ENCODE measurements around the gene BAAT.
"Not testable (repeated sequence)": the region's sequence is repeated elsewhere in the genome, so short reads cannot be mapped to it uniquely, and the experiment has no call there.

BAAT gene

DNA sequence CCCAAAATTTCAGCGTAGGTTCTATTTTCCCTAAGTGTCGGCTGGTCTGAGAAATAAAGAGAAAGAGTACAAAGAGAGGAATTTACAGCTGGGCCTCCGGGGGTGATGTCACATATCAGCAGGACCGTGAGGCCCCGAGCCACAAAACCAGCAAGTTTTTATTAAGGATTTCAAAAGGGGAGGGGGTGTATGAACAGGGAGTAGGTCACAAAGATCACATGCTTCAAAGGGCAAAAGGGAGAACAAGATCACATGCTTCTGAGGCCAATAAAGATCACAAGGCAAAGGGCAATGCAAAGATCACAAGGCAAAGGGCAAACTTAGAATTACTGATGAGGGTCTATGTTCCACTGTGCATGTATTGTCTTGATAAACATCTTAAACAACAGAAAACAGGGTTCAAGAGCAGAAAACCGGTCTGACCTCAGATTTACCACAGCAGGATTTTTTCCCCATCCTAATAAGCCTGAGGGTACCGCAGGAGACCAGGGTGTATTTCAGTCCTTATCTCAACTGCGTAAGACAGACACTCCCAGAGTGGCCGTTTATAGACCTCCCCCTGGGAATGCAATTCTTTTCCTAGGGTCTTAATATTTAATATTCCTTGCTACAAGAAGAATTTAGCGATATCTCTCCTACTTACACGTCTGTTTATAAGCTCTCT lies at the start of gene BAAT:
Gene BAAT (minus strand): TSS at position 134 of the 664 bp plus-strand sequence. CDS start 13,602 bp downstream, outside the sequence.
- not testable (repeated sequence) for H3K36me3 ChIP-seq (ENCODE audit: control insufficient read depth, insufficient read depth, low read length); H3K9ac ChIP-seq (ENCODE audit: low read length)

GRCh38 chr9:101433229-101433628 lies 48.4 kb upstream of the BAAT start:
- peaks cover 41% of the 10 kb centered on the region for H3K4me1 ChIP-seq (ENCODE audit: control insufficient read depth, insufficient read depth, low read length)
- no peak overlapping the region for H3K4me3 ChIP-seq (ENCODE audit: low read length)
- H3K36me3 ChIP-seq (ENCODE audit: control insufficient read depth, insufficient read depth, low read length) = no peaks in the 10 kb centered on the region
- H3K27me3 ChIP-seq (ENCODE audit: control insufficient read depth, insufficient read depth, low read length) = no peaks in the 10 kb centered on the region
- H3K9ac ChIP-seq (ENCODE audit: low read length) = no peak overlapping the region
- H3K9me3 ChIP-seq (ENCODE audit: control insufficient read depth, low read length) = no peaks in the 10 kb centered on the region

More for the DNA sequence above, at the start of gene BAAT:
- H3K4me3 ChIP-seq (ENCODE audit: low read length); H3K27me3 ChIP-seq (ENCODE audit: control insufficient read depth, insufficient read depth, low read length); H3K9me3 ChIP-seq (ENCODE audit: control insufficient read depth, low read length); H3K4me1 ChIP-seq (ENCODE audit: control insufficient read depth, insufficient read depth, low read length): not testable (repeated sequence)

DNA sequence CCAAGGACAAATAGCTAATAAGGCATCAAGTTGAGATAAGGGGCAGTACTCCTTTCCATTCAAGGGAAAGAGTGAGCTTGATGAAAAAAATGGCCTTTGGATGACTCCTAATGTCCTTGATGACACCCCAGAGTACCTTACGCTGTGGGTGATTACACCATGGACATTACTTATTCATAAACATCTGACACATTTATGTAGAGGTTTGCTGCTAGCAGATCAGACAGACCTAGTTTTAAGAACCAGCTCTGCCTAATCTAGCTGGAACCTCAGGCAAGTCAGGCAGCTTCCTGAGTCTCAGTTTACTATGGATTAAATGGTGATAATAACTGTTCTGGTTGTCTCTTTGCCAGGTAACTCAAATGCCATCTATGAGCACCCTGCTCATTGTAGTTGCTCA lies 47.9 kb upstream of the BAAT start:
- Histone ChIP-seq H3K9ac (ENCODE audit: low read length) (no peak overlapping the region), H3K27me3 (ENCODE audit: control insufficient read depth, insufficient read depth, low read length) (no peaks in the 10 kb centered on the region), H3K4me1 (ENCODE audit: control insufficient read depth, insufficient read depth, low read length) (peaks cover 41% of the 10 kb centered on the region)

DNA sequence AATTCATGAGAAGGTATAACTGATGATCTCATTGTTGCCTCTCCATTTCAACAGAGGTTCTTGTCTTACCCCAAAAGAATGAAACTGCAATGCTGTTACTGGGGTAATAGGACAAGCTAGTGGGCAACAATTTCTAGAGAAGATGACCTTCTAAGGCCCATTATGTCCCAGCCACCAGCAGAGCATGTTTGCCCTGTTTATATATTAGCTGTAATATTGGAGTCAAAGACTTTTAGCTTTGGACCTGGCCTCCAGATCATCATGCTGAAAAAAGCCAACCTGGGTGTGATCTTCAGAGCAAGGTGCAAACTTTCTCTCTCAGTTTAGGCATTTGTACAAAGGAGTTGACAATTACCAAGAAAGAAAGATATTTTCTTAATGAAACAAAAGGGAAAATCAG lies 47.4 kb upstream of the BAAT start:
- Histone ChIP-seq H3K9me3 (ENCODE audit: control insufficient read depth, low read length) (no peaks in the 10 kb centered on the region), H3K36me3 (ENCODE audit: control insufficient read depth, insufficient read depth, low read length) (no peaks in the 10 kb centered on the region), H3K4me1 (ENCODE audit: control insufficient read depth, insufficient read depth, low read length) (peaks cover 41% of the 10 kb centered on the region), H3K4me3 (ENCODE audit: low read length) (no peak overlapping the region), H3K27me3 (ENCODE audit: control insufficient read depth, insufficient read depth, low read length) (no peaks in the 10 kb centered on the region), H3K9ac (ENCODE audit: low read length) (no peak overlapping the region)

More for the DNA sequence above, 47.9 kb upstream of the BAAT start:
- Histone ChIP-seq H3K36me3 (ENCODE audit: control insufficient read depth, insufficient read depth, low read length) (no peaks in the 10 kb centered on the region), H3K9me3 (ENCODE audit: control insufficient read depth, low read length) (no peaks in the 10 kb centered on the region), H3K4me3 (ENCODE audit: low read length) (no peak overlapping the region)

- no peaks in the 10 kb centered on the region for H3K9me3 ChIP-seq (ENCODE audit: control insufficient read depth, low read length)
- peaks cover 31% of the 10 kb centered on the region for H3K4me1 ChIP-seq (ENCODE audit: control insufficient read depth, insufficient read depth, low read length)
- no peaks in the 10 kb centered on the region for H3K27me3 ChIP-seq (ENCODE audit: control insufficient read depth, insufficient read depth, low read length)
- no peak overlapping the region for H3K4me3 ChIP-seq (ENCODE audit: low read length)
- no peaks in the 10 kb centered on the region for H3K36me3 ChIP-seq (ENCODE audit: control insufficient read depth, insufficient read depth, low read length)
- H3K9ac ChIP-seq (ENCODE audit: low read length) = no peak overlapping the region
Measured at GRCh38 chr9:101429736-101430135, 44.9 kb upstream of the BAAT start.

DNA sequence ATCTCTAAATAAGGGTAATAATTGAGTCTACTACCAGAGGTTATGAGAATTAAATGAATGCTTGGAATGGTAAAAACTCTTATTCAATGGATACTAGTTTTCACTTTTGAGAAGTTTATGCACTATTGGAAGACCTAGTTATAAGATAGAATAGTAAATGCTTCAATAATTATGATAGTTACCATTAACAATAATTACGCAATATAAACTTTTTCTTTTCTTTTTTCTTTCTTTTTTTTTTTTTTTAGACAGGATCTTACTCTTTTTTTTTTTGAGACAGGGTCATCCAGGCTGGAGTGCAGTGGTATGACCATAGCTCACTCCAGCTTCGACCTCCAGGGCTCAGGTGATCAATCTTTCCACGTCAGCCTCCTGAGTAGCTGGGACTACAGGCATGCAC lies 44.1 kb upstream of the BAAT start:
- Histone ChIP-seq H3K4me3 (ENCODE audit: low read length) (no peak overlapping the region), H3K36me3 (ENCODE audit: control insufficient read depth, insufficient read depth, low read length) (no peaks in the 10 kb centered on the region), H3K9me3 (ENCODE audit: control insufficient read depth, low read length) (no peaks in the 10 kb centered on the region), H3K27me3 (ENCODE audit: control insufficient read depth, insufficient read depth, low read length) (no peaks in the 10 kb centered on the region), H3K9ac (ENCODE audit: low read length) (no peak overlapping the region), H3K4me1 (ENCODE audit: control insufficient read depth, insufficient read depth, low read length) (peaks cover 27% of the 10 kb centered on the region)

DNA sequence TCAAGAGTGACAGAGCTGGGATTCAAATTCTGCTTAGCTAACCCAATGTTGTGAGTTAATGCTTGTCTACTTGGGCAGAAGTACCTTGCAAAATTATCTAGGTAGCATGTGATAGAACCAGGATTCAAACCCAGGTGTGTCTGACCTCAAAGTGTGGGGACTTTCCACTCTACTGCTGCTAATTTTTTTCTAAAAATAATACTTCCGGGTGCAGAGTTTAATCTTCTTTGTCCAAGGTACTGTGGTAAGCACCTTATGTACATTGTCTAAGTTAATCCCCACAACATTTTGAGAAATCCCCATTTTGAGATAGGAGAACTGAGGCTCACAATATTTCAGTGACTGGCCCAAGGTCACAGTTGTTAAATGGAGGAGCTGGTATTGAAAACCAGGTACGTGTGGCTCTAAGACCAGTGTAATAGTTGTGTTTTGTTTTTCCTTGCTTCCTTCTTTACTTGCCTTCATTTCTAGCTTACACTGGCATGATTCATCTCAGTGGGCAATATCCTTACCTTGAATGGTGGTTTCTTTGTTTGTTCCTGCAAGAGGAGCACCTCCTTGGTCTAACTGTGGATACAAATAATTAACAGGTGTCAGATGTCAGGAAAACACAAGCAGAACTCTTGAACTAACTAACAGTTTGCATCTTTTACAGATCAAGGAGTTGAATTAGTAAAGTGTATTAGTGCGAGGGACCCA lies 43.3 kb upstream of the BAAT start:
- H3K4me1 ChIP-seq (ENCODE audit: control insufficient read depth, insufficient read depth, low read length) = peaks cover 27% of the 10 kb centered on the region
- H3K4me3 ChIP-seq (ENCODE audit: low read length) = no peak overlapping the region
- no peak overlapping the region for H3K9ac ChIP-seq (ENCODE audit: low read length)
- H3K27me3 ChIP-seq (ENCODE audit: control insufficient read depth, insufficient read depth, low read length) = no peaks in the 10 kb centered on the region
- H3K36me3 ChIP-seq (ENCODE audit: control insufficient read depth, insufficient read depth, low read length) = no peaks in the 10 kb centered on the region
- H3K9me3 ChIP-seq (ENCODE audit: control insufficient read depth, low read length) = no peaks in the 10 kb centered on the region

GRCh38 chr9:101427358-101427757 lies 42.6 kb upstream of the BAAT start:
- peaks cover 22% of the 10 kb centered on the region for H3K4me1 ChIP-seq (ENCODE audit: control insufficient read depth, insufficient read depth, low read length)
- no peaks in the 10 kb centered on the region for H3K27me3 ChIP-seq (ENCODE audit: control insufficient read depth, insufficient read depth, low read length)
- H3K9ac ChIP-seq (ENCODE audit: low read length) = no peak overlapping the region
- H3K4me3 ChIP-seq (ENCODE audit: low read length) = no peak overlapping the region
- H3K9me3 ChIP-seq (ENCODE audit: control insufficient read depth, low read length) = no peaks in the 10 kb centered on the region
- no peaks in the 10 kb centered on the region for H3K36me3 ChIP-seq (ENCODE audit: control insufficient read depth, insufficient read depth, low read length)

DNA sequence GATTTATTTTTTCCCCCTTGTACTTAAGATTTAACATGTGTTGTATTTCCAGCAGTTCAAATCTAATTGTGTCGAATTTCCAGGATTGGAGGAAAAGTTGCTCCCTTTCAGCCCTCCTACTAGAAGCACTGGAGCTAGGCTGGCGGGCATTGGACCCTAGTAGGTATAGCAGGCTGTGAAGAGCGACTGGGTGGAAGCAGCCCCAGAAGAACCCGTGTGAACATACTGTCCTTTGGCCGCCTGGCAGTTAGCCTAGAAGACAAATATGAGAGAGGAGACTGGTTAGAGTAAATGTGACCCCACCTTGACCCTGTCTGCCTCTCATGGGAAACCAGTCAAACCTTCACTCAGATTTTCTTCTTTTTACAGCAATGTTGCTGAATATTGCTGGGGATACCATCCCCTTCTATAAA lies 36.9 kb upstream of the BAAT start:
- Histone ChIP-seq H3K4me3 (ENCODE audit: low read length) (no peak overlapping the region), H3K36me3 (ENCODE audit: control insufficient read depth, insufficient read depth, low read length) (no peaks in the 10 kb centered on the region), H3K9me3 (ENCODE audit: control insufficient read depth, low read length) (no peaks in the 10 kb centered on the region), H3K4me1 (ENCODE audit: control insufficient read depth, insufficient read depth, low read length) (peaks cover 10% of the 10 kb centered on the region), H3K27me3 (ENCODE audit: control insufficient read depth, insufficient read depth, low read length) (no peaks in the 10 kb centered on the region), H3K9ac (ENCODE audit: low read length) (no peak overlapping the region)

DNA sequence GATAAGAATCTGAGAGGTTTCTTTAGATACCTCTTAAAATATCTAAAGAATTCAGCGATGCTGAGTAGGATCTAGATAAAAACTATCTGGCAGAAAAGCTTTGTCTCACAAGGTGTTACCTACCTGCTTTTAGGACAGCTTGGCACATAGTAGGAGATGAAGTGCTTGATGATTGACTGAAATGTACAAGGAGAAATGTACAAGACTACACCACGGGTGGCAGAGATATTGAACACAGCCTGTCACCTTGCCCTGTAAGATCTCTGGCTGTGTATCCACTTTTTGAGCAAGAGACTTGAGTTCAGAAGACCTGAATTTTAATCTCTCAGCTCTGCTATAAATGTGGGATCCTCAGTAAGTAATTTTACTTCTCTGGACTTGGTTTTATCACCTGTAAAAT lies 35.1 kb upstream of the BAAT start:
- Histone ChIP-seq H3K36me3 (ENCODE audit: control insufficient read depth, insufficient read depth, low read length) (no peaks in the 10 kb centered on the region), H3K9me3 (ENCODE audit: control insufficient read depth, low read length) (no peaks in the 10 kb centered on the region)

DNA sequence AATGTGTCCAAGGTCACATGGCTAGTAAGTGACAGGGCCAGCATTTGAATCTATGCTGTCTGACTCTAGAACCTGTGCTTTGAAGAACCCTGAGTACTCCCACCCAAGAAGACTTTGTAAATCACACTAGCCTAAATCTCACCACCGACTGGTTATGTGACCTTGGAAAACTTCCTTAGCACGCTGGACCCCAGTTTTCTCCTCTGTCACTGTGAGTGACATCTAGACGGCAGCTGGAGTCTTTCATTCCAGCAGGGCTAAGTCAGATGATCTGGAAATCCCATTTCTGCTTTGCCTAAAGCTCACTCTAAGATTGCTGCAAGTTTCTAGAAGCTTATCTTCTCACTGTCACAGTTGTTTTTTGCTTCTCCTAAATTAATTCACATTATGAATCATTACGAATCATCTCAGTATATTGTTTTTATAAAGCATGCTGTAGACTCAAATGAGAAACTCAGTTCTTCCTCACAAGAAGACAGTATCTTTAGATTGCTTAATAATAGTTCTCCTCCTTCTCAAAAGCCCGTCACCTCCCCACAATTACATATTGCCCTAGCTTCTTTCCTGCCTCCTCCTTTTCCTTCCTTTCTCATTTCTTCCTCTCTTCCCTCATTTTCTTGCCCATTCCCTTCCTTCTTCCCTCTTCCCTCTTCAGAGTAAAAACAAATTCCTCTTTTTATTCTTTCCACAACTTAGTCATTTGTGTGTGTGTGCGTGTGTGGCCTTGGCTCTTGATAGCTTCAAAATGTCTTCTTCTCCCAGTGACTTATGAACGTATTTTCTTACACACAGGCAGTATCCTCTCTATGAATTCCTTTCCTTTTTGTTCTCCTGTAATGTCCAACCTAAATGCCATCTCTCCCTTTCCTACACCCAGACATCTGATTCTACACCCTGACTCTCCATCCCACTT lies 34.0 kb upstream of the BAAT start:
- H3K36me3 ChIP-seq (ENCODE audit: control insufficient read depth, insufficient read depth, low read length) = no peaks in the 10 kb centered on the region
- no peaks in the 10 kb centered on the region for H3K9me3 ChIP-seq (ENCODE audit: control insufficient read depth, low read length)
- peaks cover 10% of the 10 kb centered on the region for H3K4me1 ChIP-seq (ENCODE audit: control insufficient read depth, insufficient read depth, low read length)
- H3K9ac ChIP-seq (ENCODE audit: low read length) = no peak overlapping the region
- H3K4me3 ChIP-seq (ENCODE audit: low read length) = no peak overlapping the region
- H3K27me3 ChIP-seq (ENCODE audit: control insufficient read depth, insufficient read depth, low read length) = no peaks in the 10 kb centered on the region

More for the DNA sequence above, 35.1 kb upstream of the BAAT start:
- H3K4me3 ChIP-seq (ENCODE audit: low read length) = no peak overlapping the region
- H3K27me3 ChIP-seq (ENCODE audit: control insufficient read depth, insufficient read depth, low read length) = no peaks in the 10 kb centered on the region
- peaks cover 10% of the 10 kb centered on the region for H3K4me1 ChIP-seq (ENCODE audit: control insufficient read depth, insufficient read depth, low read length)
- H3K9ac ChIP-seq (ENCODE audit: low read length) = no peak overlapping the region

- no peaks in the 10 kb centered on the region for H3K9me3 ChIP-seq (ENCODE audit: control insufficient read depth, low read length)
- no peaks in the 10 kb centered on the region for H3K27me3 ChIP-seq (ENCODE audit: control insufficient read depth, insufficient read depth, low read length)
- H3K9ac ChIP-seq (ENCODE audit: low read length) = no peak overlapping the region
- H3K4me3 ChIP-seq (ENCODE audit: low read length) = no peak overlapping the region
- peaks cover 10% of the 10 kb centered on the region for H3K4me1 ChIP-seq (ENCODE audit: control insufficient read depth, insufficient read depth, low read length)
- no peaks in the 10 kb centered on the region for H3K36me3 ChIP-seq (ENCODE audit: control insufficient read depth, insufficient read depth, low read length)
Measured at GRCh38 chr9:101417977-101418376, 33.2 kb upstream of the BAAT start.

Data from mucosa of stomach (tissue), 1 donor.